Measurements from ENCODE around the gene ARR3.

The ARR3 gene

GRCh38 chrX:70255452-70255851 lies 12.7 kb upstream of the ARR3 start:
- Histone ChIP-seq H3K36me3 (ENCODE audit: low read depth) (no peaks in the 10 kb centered on the region), H3K27me3 (ENCODE audit: insufficient read depth, poor library complexity, severe bottlenecking) (no peaks in the 10 kb centered on the region), H3K4me1 (ENCODE audit: insufficient read depth, poor library complexity, severe bottlenecking) (peaks cover 29% of the 10 kb centered on the region), H3K4me3 (ENCODE audit: severe bottlenecking) (no peak overlapping the region), H3K9me3 (ENCODE audit: severe bottlenecking) (no peaks in the 10 kb centered on the region), H3K27ac (ENCODE audit: poor library complexity, severe bottlenecking) (no peak overlapping the region)
- TF ChIP-seq CTCF (IDR thresholded peaks at IDR 0.05; ENCODE audit: poor library complexity, severe bottlenecking) = no peak
- ATAC-seq (ENCODE audit: low read depth) (no peak), DNase-seq (ENCODE audit: low spot score) (no peak)

- ATAC-seq (ENCODE audit: low read depth) = no peak
- DNase-seq (ENCODE audit: low spot score) = no peak
- no peaks in the 10 kb centered on the region for H3K27me3 ChIP-seq (ENCODE audit: insufficient read depth, poor library complexity, severe bottlenecking)
- no peaks in the 10 kb centered on the region for H3K9me3 ChIP-seq (ENCODE audit: severe bottlenecking)
- no peak overlapping the region for H3K4me3 ChIP-seq (ENCODE audit: severe bottlenecking)
- H3K27ac ChIP-seq (ENCODE audit: poor library complexity, severe bottlenecking) = no peak overlapping the region
- H3K36me3 ChIP-seq (ENCODE audit: low read depth) = no peaks in the 10 kb centered on the region
- no peak for TF ChIP-seq CTCF (IDR thresholded peaks at IDR 0.05; ENCODE audit: poor library complexity, severe bottlenecking)
- H3K4me1 ChIP-seq (ENCODE audit: insufficient read depth, poor library complexity, severe bottlenecking) = peaks cover 23% of the 10 kb centered on the region
These were observed 10.5 kb upstream of the ARR3 start for GRCh38 chrX:70257423-70258288.

- Histone ChIP-seq H3K4me3 (ENCODE audit: severe bottlenecking) (no peak within 1 kb of the TSS), H3K36me3 (ENCODE audit: low read depth) (no peaks in the 10 kb centered on the region), H3K4me1 (ENCODE audit: insufficient read depth, poor library complexity, severe bottlenecking) (no peaks in the 10 kb centered on the region), H3K27ac (ENCODE audit: poor library complexity, severe bottlenecking) (no peak within 1 kb of the TSS), H3K27me3 (ENCODE audit: insufficient read depth, poor library complexity, severe bottlenecking) (no peaks in the 10 kb centered on the region), H3K9me3 (ENCODE audit: severe bottlenecking) (no peaks in the 10 kb centered on the region)
- no peak for DNase-seq (ENCODE audit: low spot score)
- no peak for ATAC-seq (ENCODE audit: low read depth)
- no peak for TF ChIP-seq CTCF (IDR thresholded peaks at IDR 0.05; ENCODE audit: poor library complexity, severe bottlenecking)
These were observed 8.0 kb upstream of the ARR3 start, which contains the start of gene P2RY4 for GRCh38 chrX:70260104-70260503. TSS of gene P2RY4 (minus strand) at chrX:70260204. CDS start at chrX:70259624, 580 bp downstream.

GRCh38 chrX:70262952-70263567 lies 5.1 kb upstream of the ARR3 start:
- TF ChIP-seq CTCF (IDR thresholded peaks at IDR 0.05; ENCODE audit: poor library complexity, severe bottlenecking) = peak; percentile 66
- ATAC-seq (ENCODE audit: low read depth) = peak; percentile 95

More at GRCh38 chrX:70262952-70263567, 5.1 kb upstream of the ARR3 start:
- no peak for DNase-seq (ENCODE audit: low spot score)
- no peaks in the 10 kb centered on the region for H3K36me3 ChIP-seq (ENCODE audit: low read depth)
- no peaks in the 10 kb centered on the region for H3K4me1 ChIP-seq (ENCODE audit: insufficient read depth, poor library complexity, severe bottlenecking)
- H3K9me3 ChIP-seq (ENCODE audit: severe bottlenecking) = no peaks in the 10 kb centered on the region
- no peak overlapping the region for H3K27ac ChIP-seq (ENCODE audit: poor library complexity, severe bottlenecking)
- H3K4me3 ChIP-seq (ENCODE audit: severe bottlenecking) = no peak overlapping the region
- H3K27me3 ChIP-seq (ENCODE audit: insufficient read depth, poor library complexity, severe bottlenecking) = no peaks in the 10 kb centered on the region

Measured in RWPE2 (cell line).